GM19463 (cell line): Measurements from ENCODE around the gene SIAE.
"Not testable (repeated sequence)": the region's sequence is repeated elsewhere in the genome, so short reads cannot be mapped to it uniquely, and the experiment has no call there.

ENCODE experiments used
- ATAC-seq: cut with Tn5 transposase; IDR thresholded peaks from one replicate; pipeline ENCODE4 v1.9.1; 2021; ENCODE audit warnings: mild to moderate bottlenecking, moderate library complexity; ENCODE audit not compliant: unreplicated experiment

SIAE gene

GRCh38 chr11:124627546-124627945, 46.0 kb downstream of the SIAE start:
- no peak for ATAC-seq

DNA sequence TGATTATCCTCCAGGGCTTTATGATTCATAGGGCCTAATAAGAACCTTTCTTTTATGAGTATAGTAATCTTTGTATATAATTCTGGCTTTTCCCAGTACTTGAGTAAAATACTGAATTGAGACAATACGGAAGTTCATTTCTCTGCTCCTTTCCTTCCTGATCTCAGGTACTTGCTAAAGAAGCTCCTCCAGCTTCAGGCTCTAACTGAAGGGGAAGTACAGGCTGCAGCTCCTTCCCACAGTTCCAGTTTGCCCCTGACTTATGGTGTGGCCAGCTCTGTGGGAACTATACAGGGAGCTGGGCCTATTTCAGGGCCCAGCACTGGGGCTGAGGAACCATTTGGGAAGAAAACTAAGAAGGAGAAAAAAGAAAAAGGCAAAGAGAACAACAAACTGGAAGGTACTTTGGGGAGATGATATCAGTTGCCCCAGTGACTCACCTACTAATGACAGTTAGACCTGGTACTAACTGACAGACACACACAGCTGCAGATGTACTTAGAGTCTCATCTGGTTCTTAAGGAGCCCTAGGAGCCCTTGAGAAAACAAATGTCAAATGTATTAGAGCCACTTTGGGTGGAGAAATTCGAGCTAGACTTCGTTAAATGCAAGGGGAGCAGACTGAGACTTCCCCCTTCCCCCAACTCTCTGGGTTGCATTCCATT, 47.9 kb downstream of the SIAE start:
- ATAC-seq: no peak

GRCh38 chr11:124623861-124624525, 49.5 kb downstream of the SIAE start:
- no peak for ATAC-seq

- ATAC-seq: peak; percentile 98
These were observed 50.7 kb downstream of the SIAE start, which contains the start of gene TBRG1 for GRCh38 chr11:124622531-124623451. Gene TBRG1, plus strand, starts transcription at chr11:124622864. Its CDS starts 220 bp downstream, at chr11:124623084.

DNA sequence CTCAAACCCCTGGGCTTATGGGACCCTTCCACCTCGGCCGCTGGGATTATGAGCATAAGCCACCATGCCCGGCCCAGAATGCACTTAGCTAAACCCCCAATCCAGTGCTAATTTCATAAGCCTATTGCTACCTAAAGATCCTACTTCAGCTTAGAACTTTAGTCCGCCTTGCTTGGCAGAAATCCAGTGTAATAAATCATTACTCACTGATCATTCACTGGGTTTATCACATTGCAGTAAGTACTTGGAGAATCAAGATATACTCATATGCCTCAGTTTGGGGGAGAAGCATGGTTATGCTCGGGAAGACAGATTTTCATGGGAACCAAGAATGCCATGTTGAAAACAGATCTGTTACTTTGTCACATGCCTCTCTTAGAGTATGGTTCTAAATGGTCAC, 54.7 kb downstream of the SIAE start:
- no peak for ATAC-seq

DNA sequence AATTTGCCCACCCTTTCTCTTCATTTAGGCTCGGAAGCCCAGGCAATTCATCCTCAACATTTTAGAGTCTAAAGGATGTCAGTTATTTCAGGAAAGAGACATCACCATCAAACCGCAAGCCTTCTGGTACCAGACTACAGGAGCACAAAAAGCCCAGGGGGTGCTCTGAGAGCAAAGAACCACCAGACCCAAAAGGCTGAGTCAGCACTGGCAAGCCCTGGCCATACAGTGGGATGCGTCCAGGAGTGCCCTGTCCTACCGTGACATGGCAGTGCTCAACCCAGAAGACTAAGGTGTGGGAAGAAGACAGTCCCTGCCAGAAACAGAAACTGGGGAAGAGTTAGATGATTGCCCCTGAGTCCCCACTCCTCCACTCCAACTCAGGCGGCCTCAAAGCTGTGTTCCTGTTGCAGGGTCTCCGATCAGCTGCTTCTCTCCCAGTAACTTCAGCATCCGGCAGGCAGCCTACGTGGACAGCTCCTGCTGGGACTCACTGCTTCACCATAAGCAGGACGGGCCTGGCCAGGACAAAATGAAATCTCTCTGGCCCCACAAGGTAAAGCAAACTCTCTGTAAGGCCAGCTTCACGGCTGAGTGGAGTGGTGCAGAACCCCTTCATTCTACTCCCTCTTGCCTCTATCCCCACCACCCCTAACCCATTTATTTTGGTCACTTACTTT, 60.8 kb downstream of the SIAE start:
- ATAC-seq: no peak

DNA sequence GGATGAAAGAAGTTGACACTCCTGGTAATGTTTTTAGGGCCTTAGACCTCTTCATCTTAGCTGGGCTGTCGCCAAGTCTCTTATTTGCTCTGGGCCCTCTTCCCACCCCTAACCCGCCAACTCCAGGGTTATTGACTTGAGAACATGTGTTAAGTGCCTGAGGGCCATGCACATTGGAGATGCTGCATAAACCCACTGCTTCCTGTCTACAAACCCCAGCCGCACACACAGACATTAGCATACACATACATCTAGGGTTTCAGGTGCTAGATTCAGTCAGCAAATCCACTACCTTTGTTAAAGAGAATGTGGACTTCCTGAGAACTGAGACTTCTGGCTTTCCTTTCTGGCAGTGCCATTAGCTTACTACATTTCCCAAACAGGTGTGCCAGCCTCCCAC, 61.5 kb downstream of the SIAE start:
- ATAC-seq: no peak

DNA sequence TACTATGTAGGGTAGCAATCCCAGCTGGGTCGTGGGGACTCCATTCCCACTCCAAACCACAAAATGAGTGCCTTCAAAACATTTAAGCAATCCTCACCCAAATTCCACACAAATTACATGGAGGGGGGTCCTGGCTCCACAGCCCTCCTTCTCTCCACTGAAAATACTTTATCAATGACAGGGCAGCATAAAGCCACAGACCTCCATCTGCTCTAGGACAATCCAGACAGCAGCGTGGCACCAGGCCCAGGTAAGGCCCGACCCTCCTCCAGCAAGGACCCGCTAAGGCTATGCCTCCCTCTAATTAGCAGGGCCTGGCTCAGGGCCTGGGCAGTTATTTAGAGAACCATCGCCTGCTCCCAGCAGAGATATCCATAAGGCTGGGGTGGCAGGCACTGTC, 62.5 kb downstream of the SIAE start, which contains the start of gene PANX3:
Gene PANX3 (plus strand): TSS at position 365 of the 400 bp plus-strand sequence. CDS start 129 bp downstream, outside the sequence.
- no peak for ATAC-seq

DNA sequence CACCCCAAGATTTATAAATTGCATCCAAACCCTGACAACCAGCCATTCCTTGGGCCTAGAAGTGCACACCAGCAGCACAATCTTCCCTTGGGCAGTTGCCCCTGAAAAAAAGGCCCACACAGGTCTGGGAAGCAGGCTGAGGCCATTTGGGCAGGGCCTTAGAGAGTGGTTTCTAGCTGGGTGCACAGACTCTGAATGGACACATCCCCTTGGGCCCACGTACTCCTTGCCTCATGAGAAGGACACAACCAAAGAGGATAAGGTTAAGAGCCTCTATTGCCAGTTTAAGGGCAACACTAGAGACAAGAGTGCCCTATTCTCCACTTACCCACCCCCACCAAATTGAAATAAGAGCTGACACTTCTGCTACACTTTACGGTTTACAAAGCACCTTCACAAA, 63.2 kb downstream of the SIAE start:
- ATAC-seq: no peak

DNA sequence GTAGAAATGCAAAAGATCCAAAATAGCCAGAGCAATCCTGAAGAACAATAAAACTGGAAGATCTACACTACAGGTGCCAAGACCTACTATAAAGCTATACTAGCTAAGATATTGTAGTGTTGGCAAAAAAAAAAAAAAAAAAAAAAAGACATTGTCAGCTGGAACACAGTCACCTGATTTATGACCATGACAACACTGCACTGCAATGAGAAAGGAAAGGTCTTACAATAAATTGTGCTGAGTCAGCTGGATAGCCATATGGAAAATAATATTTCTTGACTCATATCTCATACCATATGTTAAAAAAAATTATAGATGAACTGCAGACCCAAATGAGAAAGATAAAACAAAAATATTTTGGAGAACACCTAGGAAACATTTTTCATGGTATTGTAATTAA, 65.4 kb downstream of the SIAE start:
- ATAC-seq: no peak

DNA sequence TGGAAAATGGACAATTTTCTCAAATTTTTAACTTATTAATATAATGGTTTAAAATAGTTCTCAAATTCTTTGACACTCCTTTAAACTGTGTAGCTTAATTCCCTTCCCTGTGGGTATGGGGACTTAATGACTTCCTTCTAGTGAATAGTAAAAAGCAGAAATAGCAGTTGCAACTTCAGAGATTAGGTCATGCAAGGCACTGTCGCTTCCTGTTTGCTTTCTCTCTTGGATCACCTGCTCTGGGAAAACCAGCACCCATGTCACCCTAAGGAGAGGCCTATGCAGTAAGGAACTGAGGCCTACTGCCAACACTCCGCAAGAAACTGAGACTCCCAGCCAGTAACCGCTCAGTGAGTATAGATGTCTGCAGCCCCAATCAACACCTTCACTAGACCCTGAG, 67.8 kb downstream of the SIAE start:
- ATAC-seq: no peak

GRCh38 chr11:124602723-124603122, 70.8 kb downstream of the SIAE start:
- not testable (repeated sequence) for ATAC-seq

DNA sequence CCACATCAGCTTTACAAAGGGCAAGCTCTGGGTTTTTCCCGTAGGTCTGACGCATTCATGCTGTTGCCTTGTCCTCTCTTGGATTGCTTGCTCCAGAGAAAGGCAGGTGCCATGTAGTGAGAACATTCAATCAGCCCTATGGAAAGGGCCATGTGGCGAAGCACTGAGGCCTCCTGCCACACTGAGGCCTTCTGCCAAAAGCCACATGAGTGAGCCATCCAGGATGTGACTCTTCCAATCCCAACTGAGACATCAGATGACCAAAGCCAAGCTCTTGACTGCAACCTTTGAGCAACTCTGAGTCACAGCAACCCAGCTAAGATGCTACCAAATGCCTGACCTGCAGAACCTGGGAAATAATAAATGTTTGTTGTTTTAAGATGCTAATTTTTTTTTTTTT, 71.3 kb downstream of the SIAE start:
- ATAC-seq: no peak

- ATAC-seq: no peak
These were observed 72.8 kb downstream of the SIAE start for GRCh38 chr11:124600621-124601320.

DNA sequence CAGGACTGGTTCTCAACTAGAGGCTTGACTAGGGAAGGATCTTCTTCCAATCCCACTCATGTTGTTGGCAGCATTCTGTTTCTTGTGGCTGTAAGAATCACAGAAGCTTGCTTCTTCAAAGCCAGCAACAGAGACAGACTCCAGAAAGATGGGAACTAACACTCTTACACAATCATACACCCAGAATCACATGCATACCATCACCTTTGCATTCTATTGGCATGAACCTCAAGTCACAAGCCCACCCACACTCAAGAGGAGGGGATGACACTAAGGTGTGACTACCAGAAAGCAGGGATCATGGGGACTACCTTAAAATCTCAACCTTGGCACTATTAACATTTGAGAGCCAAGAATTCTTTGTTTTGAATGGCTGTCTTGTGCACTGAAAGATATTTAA, 75.9 kb downstream of the SIAE start:
- ATAC-seq: no peak

- no peak for ATAC-seq
These were observed 78.2 kb downstream of the SIAE start for GRCh38 chr11:124595302-124595701.

GRCh38 chr11:124592627-124593026, 80.9 kb downstream of the SIAE start:
- ATAC-seq: no peak

GRCh38 chr11:124591430-124591829, 82.1 kb downstream of the SIAE start:
- no peak for ATAC-seq

DNA sequence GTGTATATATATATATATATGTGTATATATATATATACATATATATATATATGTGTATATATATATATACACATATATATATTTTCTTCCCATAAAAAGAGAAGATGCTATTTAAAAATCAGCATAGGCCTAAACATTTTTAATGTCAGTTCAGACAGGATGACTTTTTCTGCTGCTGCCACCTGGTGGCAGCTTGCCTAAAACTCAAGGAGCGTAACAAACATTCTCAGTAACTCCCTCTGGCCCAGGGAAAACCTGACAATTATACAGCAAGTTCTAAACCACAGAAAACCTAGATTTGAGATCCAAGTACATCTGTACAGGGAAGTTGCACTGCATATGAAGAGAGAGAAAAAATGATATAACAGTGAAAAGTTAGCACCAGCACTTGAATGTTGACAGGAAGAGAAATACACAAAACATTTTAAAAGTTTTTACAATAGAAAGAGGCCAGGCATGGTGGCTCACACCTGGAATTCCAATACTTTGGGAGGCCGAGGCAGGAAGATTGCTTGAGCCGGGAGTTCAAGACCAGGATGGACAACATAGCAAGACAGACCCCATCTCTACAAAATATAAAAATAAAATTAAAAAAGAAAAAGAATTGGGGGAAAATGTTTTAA, 87.2 kb downstream of the SIAE start:
- ATAC-seq: no peak
